Astrocyte of the cerebellum (primary cell): ENCODE data around the gene YWHAB.

Experiments used
- DNase-seq: peaks from one replicate; pipeline ENCODE4 v3.0.0-alpha.2; 2011; ENCODE audit warnings: low read depth
- H3K4me3 ChIP-seq: 2 replicates; pipeline ENCODE4 v1.5.1; 2011; ENCODE audit warnings: mild to moderate bottlenecking, low read depth, low read length, moderate library complexity
- in situ Hi-C: cut with HindIII; loops from 2 replicates; pipeline ENCODE4 v1.10.0; 2017; ENCODE audit warnings: low sequenced_read_pairs
- TF ChIP-seq, protein P1 (sequence below): IDR thresholded peaks from 2 replicates; pipeline ENCODE4 v1.5.1; 2012; ENCODE audit warnings: low read length, low read depth, moderate library complexity, mild to moderate bottlenecking; ENCODE audit errors: missing control alignments

YWHAB gene

DNA sequence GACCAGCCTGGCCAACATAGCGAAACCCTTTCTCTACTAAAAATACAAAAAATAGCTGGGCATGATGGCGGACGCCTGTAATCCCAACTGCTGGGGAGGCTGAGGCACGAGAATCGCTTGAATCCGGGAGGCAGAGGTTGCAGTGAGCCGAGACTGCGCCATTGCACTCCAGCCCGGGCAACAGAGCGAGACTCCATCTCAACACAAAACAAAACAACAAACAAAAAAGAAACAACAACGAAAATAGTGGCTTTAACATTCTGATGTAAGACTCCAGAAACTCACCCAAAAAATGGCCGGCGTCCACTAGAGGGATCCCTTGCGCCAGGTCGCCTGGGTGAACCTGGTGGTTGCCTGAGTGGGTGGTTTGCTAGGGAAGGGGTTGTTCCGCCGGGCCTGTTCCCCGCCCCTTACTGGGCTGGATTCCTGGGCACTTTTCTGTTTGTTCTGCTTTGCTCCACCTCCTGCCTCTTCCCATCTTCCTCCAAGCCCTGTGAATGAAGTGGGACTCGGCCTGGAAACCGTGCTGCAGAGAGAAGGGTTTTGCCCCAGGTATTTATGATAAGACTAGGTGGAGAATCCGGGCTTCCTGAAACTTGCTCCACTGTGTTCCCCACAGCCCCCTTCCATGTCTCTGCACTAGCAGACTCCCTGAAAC, 25.9 kb downstream of the YWHAB start:
- peak; percentile 5 for DNase-seq
- H3K4me3 ChIP-seq: no peak overlapping the region
- in situ Hi-C loops: no loop called here
- TF ChIP-seq, protein P1, sequence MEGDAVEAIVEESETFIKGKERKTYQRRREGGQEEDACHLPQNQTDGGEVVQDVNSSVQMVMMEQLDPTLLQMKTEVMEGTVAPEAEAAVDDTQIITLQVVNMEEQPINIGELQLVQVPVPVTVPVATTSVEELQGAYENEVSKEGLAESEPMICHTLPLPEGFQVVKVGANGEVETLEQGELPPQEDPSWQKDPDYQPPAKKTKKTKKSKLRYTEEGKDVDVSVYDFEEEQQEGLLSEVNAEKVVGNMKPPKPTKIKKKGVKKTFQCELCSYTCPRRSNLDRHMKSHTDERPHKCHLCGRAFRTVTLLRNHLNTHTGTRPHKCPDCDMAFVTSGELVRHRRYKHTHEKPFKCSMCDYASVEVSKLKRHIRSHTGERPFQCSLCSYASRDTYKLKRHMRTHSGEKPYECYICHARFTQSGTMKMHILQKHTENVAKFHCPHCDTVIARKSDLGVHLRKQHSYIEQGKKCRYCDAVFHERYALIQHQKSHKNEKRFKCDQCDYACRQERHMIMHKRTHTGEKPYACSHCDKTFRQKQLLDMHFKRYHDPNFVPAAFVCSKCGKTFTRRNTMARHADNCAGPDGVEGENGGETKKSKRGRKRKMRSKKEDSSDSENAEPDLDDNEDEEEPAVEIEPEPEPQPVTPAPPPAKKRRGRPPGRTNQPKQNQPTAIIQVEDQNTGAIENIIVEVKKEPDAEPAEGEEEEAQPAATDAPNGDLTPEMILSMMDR: peak; percentile 35

- in situ Hi-C loops: no loop called here
- TF ChIP-seq, protein P1: no peak
- H3K4me3 ChIP-seq: no peak overlapping the region
- DNase-seq: no peak
Measured at GRCh38 chr20:44912189-44912588, 26.7 kb downstream of the YWHAB start.

DNA sequence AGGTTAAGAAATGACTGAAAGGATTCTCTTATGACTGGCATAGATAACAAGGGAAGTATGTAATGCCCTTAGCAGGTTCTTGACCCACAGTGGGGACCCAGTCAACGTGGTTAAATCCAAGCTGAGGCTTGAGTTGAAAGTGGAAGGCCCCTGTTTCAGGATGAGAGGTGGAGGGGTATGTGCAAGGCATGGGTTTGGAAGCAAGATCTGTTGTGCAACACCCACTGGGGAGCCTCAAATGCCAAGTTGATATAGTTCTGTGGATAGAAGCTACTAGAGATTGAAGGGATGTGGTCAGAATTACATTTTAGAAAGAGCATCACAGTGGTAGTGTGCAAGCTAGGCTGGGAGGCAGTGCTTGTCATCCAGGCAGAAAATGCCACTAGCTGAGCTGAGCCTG, 29.4 kb downstream of the YWHAB start:
- H3K4me3 ChIP-seq: no peak overlapping the region
- TF ChIP-seq, protein P1: no peak
- no peak for DNase-seq
- in situ Hi-C loops: no loop called here

DNA sequence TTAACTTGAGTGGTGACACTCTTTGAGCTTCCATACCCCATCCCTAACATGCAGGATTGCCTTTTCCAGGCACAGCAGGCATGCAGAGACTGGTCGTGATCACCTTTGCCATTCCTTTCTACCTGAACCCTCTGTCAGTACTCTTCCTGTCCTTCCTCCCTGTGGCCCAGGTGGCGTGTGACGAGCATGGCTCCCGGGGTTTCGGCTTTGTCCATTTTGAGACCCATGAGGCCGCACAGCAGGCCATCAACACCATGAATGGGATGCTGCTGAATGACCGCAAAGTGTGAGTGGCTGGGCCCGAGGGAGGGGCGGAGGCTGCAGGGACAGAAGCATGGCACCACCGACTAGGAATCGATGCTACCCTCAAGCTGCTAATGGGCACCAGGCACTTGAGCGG, 31.1 kb downstream of the YWHAB start:
- H3K4me3 ChIP-seq: no peak overlapping the region
- DNase-seq: no peak
- TF ChIP-seq, protein P1: no peak
- in situ Hi-C loops: no loop called here

- no peak overlapping the region for H3K4me3 ChIP-seq
- no peak for DNase-seq
- TF ChIP-seq, protein P1: no peak
- in situ Hi-C loops: no loop called here
Measured at GRCh38 chr20:44917399-44917798, 31.9 kb downstream of the YWHAB start.

DNA sequence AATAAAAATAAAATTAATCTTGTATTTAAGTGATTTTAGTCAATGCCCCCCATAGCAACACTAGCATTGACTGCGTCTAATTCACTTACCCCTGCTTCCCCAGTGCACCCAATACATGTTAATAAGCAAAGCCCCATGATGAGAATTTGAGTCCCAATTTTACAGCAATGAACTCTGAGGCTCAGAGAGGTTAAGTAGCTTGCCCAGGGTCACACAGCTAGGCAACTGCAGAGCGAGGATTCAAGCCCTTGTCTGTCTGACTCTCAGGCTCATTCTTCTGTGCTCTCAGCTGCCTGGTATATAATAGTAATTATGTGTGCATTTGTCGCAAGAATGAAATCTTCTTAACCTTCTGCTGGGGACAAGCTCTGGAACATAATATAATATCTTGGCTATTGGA, 32.8 kb downstream of the YWHAB start:
- no peak overlapping the region for H3K4me3 ChIP-seq
- in situ Hi-C loops: no loop called here
- DNase-seq: no peak
- TF ChIP-seq, protein P1: no peak

DNA sequence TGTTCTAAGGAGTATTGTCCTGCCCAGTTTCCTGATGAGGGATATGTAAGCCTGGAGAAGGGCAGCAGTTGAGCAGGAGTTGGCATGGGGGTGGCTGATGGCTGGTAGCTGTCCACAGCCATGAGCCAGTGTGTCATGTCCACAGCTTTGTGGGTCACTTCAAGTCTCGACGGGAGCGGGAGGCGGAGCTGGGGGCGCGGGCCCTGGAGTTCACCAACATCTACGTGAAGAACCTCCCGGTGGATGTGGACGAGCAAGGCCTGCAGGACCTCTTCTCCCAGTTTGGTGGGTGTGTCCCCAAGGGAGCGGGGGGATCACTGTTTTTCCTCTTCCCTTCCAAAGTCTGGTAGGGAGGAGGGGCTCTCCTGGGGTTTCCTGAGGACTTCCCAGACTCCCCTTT, 33.3 kb downstream of the YWHAB start:
- H3K4me3 ChIP-seq: no peak overlapping the region
- in situ Hi-C loops: no loop called here
- TF ChIP-seq, protein P1: no peak

More for the DNA sequence above, 33.3 kb downstream of the YWHAB start:
- no peak for DNase-seq
